ENCODE data around the gene STK38. TPM values are rescaled to one million over a fixed set of nuclear protein-coding genes. Genes with fewer than 3 reads are reported as not detected.
"Not testable (repeated sequence)": the region's sequence is repeated elsewhere in the genome, so short reads cannot be mapped to it uniquely, and the experiment has no call there.

The STK38 gene
- total RNA-seq, 5 donors from 2014 or later (not counting 1 experiment from before 2014, with no cell fraction given) = 90.3 to 164 (median 152) TPM

GRCh38 chr6:36459501-36459900, 87.8 kb downstream of the STK38 start:
- Histone ChIP-seq H3K4me1 (ENCODE audit: control insufficient read depth in 1 of 2, extremely low read depth in 1 of 2, insufficient read depth in 2 of 2, low read length in 2 of 2) (peaks cover 2 to 8% of the 10 kb centered on the region in 2 experiments), H3K36me3 (ENCODE audit: control insufficient read depth in 2 of 2, extremely low read depth in 1 of 2, insufficient read depth in 1 of 2, low read length in 1 of 2) (peaks cover 0 to 3% of the 10 kb centered on the region in 2 donors), H3K27ac (ENCODE audit: low read length) (no peak overlapping the region), H3K9me3 (no peaks in the 10 kb centered on the region), H3K27me3 (replicated peaks in 1 of 2; ENCODE audit: control insufficient read depth in 2 of 2, extremely low read depth in 1 of 2, insufficient read depth in 2 of 2, low read length in 1 of 2) (no peaks in the 10 kb centered on the region), H3K4me3 (ENCODE audit: control insufficient read depth in 1 of 2, extremely low read depth in 1 of 2, low read length in 1 of 2) (no peak overlapping the region)
- Mint-ChIP-seq H3K27me3 (no peaks in the 10 kb centered on the region), H3K4me3 (no peak overlapping the region), H3K4me1 (peaks cover 54 to 57% (median 57%) of the 10 kb centered on the region in 3 donors), H3K27ac (no peak overlapping the region), H3K36me3 (peaks cover 21% of the 10 kb centered on the region), H3K9me3 (no peaks in the 10 kb centered on the region)
- ChIA-PET POLR2A (interaction anchor here (0.6 to 0.9 kb wide), 3 partner anchors 9 to 564 kb away, joined by 3 read pairs; no protein-coding TSS in a partner anchor), CTCF (interaction anchor here in 1 of 2 donors (0.6 to 1.6 kb wide), 2 partner anchors 36 to 120 kb away, joined by 4 to 5 read pairs; no protein-coding TSS in a partner anchor)
- no peak for ATAC-seq (replicated peaks in 1 of 4)
- no peak for DNase-seq

- Mint-ChIP-seq H3K4me1 (peaks cover 29 to 34% (median 33%) of the 10 kb centered on the region in 3 donors), H3K27ac (no peak overlapping the region), H3K9me3 (no peaks in the 10 kb centered on the region), H3K36me3 (peaks cover 10% of the 10 kb centered on the region), H3K4me3 (no peak overlapping the region), H3K27me3 (no peaks in the 10 kb centered on the region)
- peaks cover 0 to 4% of the 10 kb centered on the region in 2 donors for H3K36me3 ChIP-seq (ENCODE audit: control insufficient read depth in 2 of 2, extremely low read depth in 1 of 2, insufficient read depth in 1 of 2, low read length in 1 of 2)
- H3K27me3 ChIP-seq (replicated peaks in 1 of 2; ENCODE audit: control insufficient read depth in 2 of 2, extremely low read depth in 1 of 2, insufficient read depth in 2 of 2, low read length in 1 of 2) = no peaks in the 10 kb centered on the region
- WGBS (ENCODE audit: insufficient coverage) = 100% methylated on average over 1 of the region's 3 CpGs
- ATAC-seq (replicated peaks in 1 of 4) (no peak), DNase-seq (no peak)
- no peak overlapping the region for H3K27ac ChIP-seq (ENCODE audit: low read length)
- ChIA-PET CTCF (interaction anchor here in 1 of 2 donors (0.6 kb wide), 1 partner anchor 832 kb away, joined by 3 read pairs; no protein-coding TSS in a partner anchor), POLR2A (no interaction called here)
- H3K9me3 ChIP-seq = no peaks in the 10 kb centered on the region
- H3K4me3 ChIP-seq (ENCODE audit: control insufficient read depth in 1 of 2, extremely low read depth in 1 of 2, low read length in 1 of 2) = no peak overlapping the region
- H3K4me1 ChIP-seq (ENCODE audit: control insufficient read depth in 1 of 2, extremely low read depth in 1 of 2, insufficient read depth in 2 of 2, low read length in 2 of 2) = peaks cover 0 to 13% of the 10 kb centered on the region in 2 experiments
These were observed 91.7 kb downstream of the STK38 start for GRCh38 chr6:36455486-36456027.

GRCh38 chr6:36452897-36453296, 94.4 kb downstream of the STK38 start:
- CTCF ChIA-PET = interaction anchor here (0.6 to 1.1 kb wide), 3 partner anchors 35 to 1837 kb away, joined by 3 to 4 read pairs (median 3); no protein-coding TSS in a partner anchor
- H3K27ac Mint-ChIP-seq = not testable (repeated sequence)

GRCh38 chr6:36449173-36449572, 98.1 kb downstream of the STK38 start:
- H3K4me3 Mint-ChIP-seq = not testable (repeated sequence)

More at GRCh38 chr6:36452897-36453296, 94.4 kb downstream of the STK38 start:
- H3K27me3 ChIP-seq (replicated peaks in 1 of 2; ENCODE audit: control insufficient read depth in 2 of 2, extremely low read depth in 1 of 2, insufficient read depth in 2 of 2, low read length in 1 of 2); H3K9me3 ChIP-seq; H3K4me3 Mint-ChIP-seq; DNase-seq; H3K4me3 ChIP-seq (ENCODE audit: control insufficient read depth in 1 of 2, extremely low read depth in 1 of 2, low read length in 1 of 2); ATAC-seq (replicated peaks in 1 of 4); H3K9me3 Mint-ChIP-seq; H3K27ac ChIP-seq (ENCODE audit: low read length); H3K27me3 Mint-ChIP-seq; H3K4me1 ChIP-seq (ENCODE audit: control insufficient read depth in 1 of 2, extremely low read depth in 1 of 2, insufficient read depth in 2 of 2, low read length in 2 of 2); H3K36me3 ChIP-seq (ENCODE audit: control insufficient read depth in 2 of 2, extremely low read depth in 1 of 2, insufficient read depth in 1 of 2, low read length in 1 of 2): not testable (repeated sequence)
- 100% methylated on average over 4 of the region's 8 CpGs for WGBS (ENCODE audit: insufficient coverage)
- Mint-ChIP-seq H3K4me1 (peaks cover 21 to 50% (median 48%) of the 10 kb centered on the region in 3 donors), H3K36me3 (peaks cover 25% of the 10 kb centered on the region)
- POLR2A ChIA-PET = interaction anchor here (0.6 to 1.1 kb wide), 7 partner anchors 9 to 600 kb away, joined by 3 to 10 read pairs (median 4); no protein-coding TSS in a partner anchor

GRCh38 chr6:36445621-36446020, 101.7 kb downstream of the STK38 start:
- H3K4me3 ChIP-seq (ENCODE audit: control insufficient read depth in 1 of 2, extremely low read depth in 1 of 2, low read length in 1 of 2) = no peak overlapping the region
- ATAC-seq (replicated peaks in 1 of 4) = no peak
- POLR2A ChIA-PET = interaction anchor here in 1 of 2 donors (0.5 to 0.8 kb wide), 2 partner anchors 99 to 136 kb away, joined by 3 to 4 read pairs; no protein-coding TSS in a partner anchor
- no peaks in the 10 kb centered on the region for H3K27me3 Mint-ChIP-seq
- peaks cover 23% of the 10 kb centered on the region for H3K36me3 Mint-ChIP-seq
- no peaks in the 10 kb centered on the region for H3K9me3 ChIP-seq
- H3K27me3 ChIP-seq (replicated peaks in 1 of 2; ENCODE audit: control insufficient read depth in 2 of 2, extremely low read depth in 1 of 2, insufficient read depth in 2 of 2, low read length in 1 of 2) = no peaks in the 10 kb centered on the region
- peaks cover 51 to 80% (median 74%) of the 10 kb centered on the region in 3 donors for H3K4me1 Mint-ChIP-seq
- H3K9me3 Mint-ChIP-seq = peaks cover 0 to 4% (median 0%) of the 10 kb centered on the region in 3 donors
- peaks cover 18 to 40% of the 10 kb centered on the region in 2 experiments for H3K4me1 ChIP-seq (ENCODE audit: control insufficient read depth in 1 of 2, extremely low read depth in 1 of 2, insufficient read depth in 2 of 2, low read length in 2 of 2)
- DNase-seq = no peak
- H3K27ac ChIP-seq (ENCODE audit: low read length) = no peak overlapping the region
- peak overlapping the region; percentile 43 to 59 for H3K27ac Mint-ChIP-seq
- H3K36me3 ChIP-seq (ENCODE audit: control insufficient read depth in 2 of 2, extremely low read depth in 1 of 2, insufficient read depth in 1 of 2, low read length in 1 of 2) = peaks cover 3 to 5% of the 10 kb centered on the region in 2 donors
- CTCF ChIA-PET = interaction anchor here in 1 of 2 donors (0.6 to 0.7 kb wide), 3 partner anchors 129 to 811 kb away, joined by 3 to 4 read pairs (median 3); no protein-coding TSS in a partner anchor
- H3K4me3 Mint-ChIP-seq = peak overlapping the region; percentile 39 to 96 (median 48)

More at GRCh38 chr6:36449173-36449572, 98.1 kb downstream of the STK38 start:
- H3K9me3 Mint-ChIP-seq; H3K36me3 ChIP-seq (ENCODE audit: control insufficient read depth in 2 of 2, extremely low read depth in 1 of 2, insufficient read depth in 1 of 2, low read length in 1 of 2); DNase-seq; H3K27ac Mint-ChIP-seq; POLR2A ChIA-PET; H3K27me3 ChIP-seq (replicated peaks in 1 of 2; ENCODE audit: control insufficient read depth in 2 of 2, extremely low read depth in 1 of 2, insufficient read depth in 2 of 2, low read length in 1 of 2); H3K4me3 ChIP-seq (ENCODE audit: control insufficient read depth in 1 of 2, extremely low read depth in 1 of 2, low read length in 1 of 2); H3K27me3 Mint-ChIP-seq; H3K27ac ChIP-seq (ENCODE audit: low read length); H3K9me3 ChIP-seq; ATAC-seq (replicated peaks in 1 of 4): not testable (repeated sequence)
- CTCF ChIA-PET = interaction anchor here in 1 of 2 donors (0.6 kb wide), 1 partner anchor 87 kb away, joined by 5 read pairs; no protein-coding TSS in a partner anchor
- H3K36me3 Mint-ChIP-seq = peaks cover 26% of the 10 kb centered on the region
- peaks cover 8 to 30% of the 10 kb centered on the region in 2 experiments for H3K4me1 ChIP-seq (ENCODE audit: control insufficient read depth in 1 of 2, extremely low read depth in 1 of 2, insufficient read depth in 2 of 2, low read length in 2 of 2)
- 99% methylated on average over 8 of the region's 10 CpGs for WGBS (ENCODE audit: insufficient coverage)
- peaks cover 35 to 62% (median 58%) of the 10 kb centered on the region in 3 donors for H3K4me1 Mint-ChIP-seq

- Mint-ChIP-seq H3K4me3 (peak overlapping the region; percentile 96 to 97 (median 97)), H3K27ac (peak overlapping the region; percentile 94), H3K4me1 (peaks cover 51 to 73% (median 64%) of the 10 kb centered on the region in 3 donors), H3K27me3 (no peaks in the 10 kb centered on the region), H3K36me3 (peaks cover 21% of the 10 kb centered on the region), H3K9me3 (peaks cover 0 to 4% (median 0%) of the 10 kb centered on the region in 3 donors)
- ChIA-PET CTCF (no interaction called here), POLR2A (no interaction called here)
- Histone ChIP-seq H3K27me3 (replicated peaks in 1 of 2; ENCODE audit: control insufficient read depth in 2 of 2, extremely low read depth in 1 of 2, insufficient read depth in 2 of 2, low read length in 1 of 2) (no peaks in the 10 kb centered on the region), H3K4me3 (ENCODE audit: control insufficient read depth in 1 of 2, extremely low read depth in 1 of 2, low read length in 1 of 2) (peak overlapping the region; percentile 74 to 98), H3K9me3 (no peaks in the 10 kb centered on the region), H3K4me1 (ENCODE audit: control insufficient read depth in 1 of 2, extremely low read depth in 1 of 2, insufficient read depth in 2 of 2, low read length in 2 of 2) (peaks cover 18 to 38% of the 10 kb centered on the region in 2 experiments), H3K27ac (ENCODE audit: low read length) (no peak overlapping the region), H3K36me3 (ENCODE audit: control insufficient read depth in 2 of 2, extremely low read depth in 1 of 2, insufficient read depth in 1 of 2, low read length in 1 of 2) (peaks cover 3 to 5% of the 10 kb centered on the region in 2 donors)
- ATAC-seq (replicated peaks in 1 of 4) = no peak
- DNase-seq = no peak
- no CpG with 5 or more reads among the region's 3 CpGs for WGBS (ENCODE audit: insufficient coverage)
These were observed 102.8 kb downstream of the STK38 start for GRCh38 chr6:36444470-36444869.

Measured in T-cell (primary cell).